PC-3 (cell line): Measurements from ENCODE around the gene MBTD1.

ENCODE experiments used
- CTCF ChIP-seq: fragments of 300-600 bp; sonication (generic); conservative IDR thresholded peaks from 2 replicates; pipeline ENCODE4 v1.5.1; 2017; ENCODE audit warnings: antibody characterized with exemption, low read depth, mild to moderate bottlenecking, low read length
- EZH2 ChIP-seq: fragments of 300-600 bp; sonication (generic); IDR thresholded peaks from one replicate; pipeline ENCODE4 v1.6.1; 2017; ENCODE audit warnings: antibody characterized with exemption, mild to moderate bottlenecking, low read length; ENCODE audit not compliant: unreplicated experiment
- EZH2phosphoT487 ChIP-seq: fragments of 300-600 bp; sonication (generic); IDR thresholded peaks from 2 replicates; pipeline ENCODE4 v1.6.1; 2018; ENCODE audit warnings: mild to moderate bottlenecking, antibody characterized with exemption, low read length, borderline replicate concordance

GRCh38 chr17:51203838-51204237 lies 56.0 kb downstream of the MBTD1 start:
- TF ChIP-seq CTCF (no peak), EZH2phosphoT487 (no peak), EZH2 (no peak)
